Activated naive CD4-positive, alpha-beta T cell treated with anti-CD3 and anti-CD28 coated beads for 36 hours (primary cell): ENCODE data around the gene ADAM8. TPM values are rescaled to one million over a fixed set of nuclear protein-coding genes. Genes with fewer than 3 reads are reported as not detected.
"Not testable (repeated sequence)": the region's sequence is repeated elsewhere in the genome, so short reads cannot be mapped to it uniquely, and the experiment has no call there.

ENCODE experiments used
- CTCF ChIA-PET: fragments of 350-600 bp; sonication (Branson Sonifier 250); formaldehyde crosslinking; loops from one replicate; lab custom pipeline; 2021; ENCODE audit warnings: antibody characterized with exemption; lab: Charles Lee
- DNase-seq: peaks from one replicate; pipeline ENCODE4 v3.0.0-alpha.2; 2020
- H3K27ac Mint-ChIP-seq: one replicate; pipeline ENCODE4 v1.8.0; 2021; ENCODE audit warnings: mild to moderate bottlenecking, mixed read lengths
- H3K27me3 Mint-ChIP-seq: one replicate; pipeline ENCODE4 v1.8.0; 2021; ENCODE audit warnings: low read depth, mixed read lengths
- H3K36me3 Mint-ChIP-seq: one replicate; pipeline ENCODE4 v1.8.0; 2021; ENCODE audit warnings: low read depth, mixed read lengths
- H3K4me1 Mint-ChIP-seq: one replicate; pipeline ENCODE4 v1.8.0; 2021; ENCODE audit warnings: low read depth, mixed read lengths
- H3K4me3 Mint-ChIP-seq: one replicate; pipeline ENCODE4 v1.8.0; 2021; ENCODE audit warnings: mild to moderate bottlenecking, moderate library complexity, mixed read lengths
- H3K9me3 Mint-ChIP-seq: one replicate; pipeline ENCODE4 v1.8.0; 2021; ENCODE audit warnings: mixed read lengths
- intact Hi-C: fragments of 100-400 bp; cut with micrococcal nuclease; formaldehyde crosslinking; loops from one replicate; pipeline ENCODE4 v1.15.1; 2023
- total RNA-seq, 2 experiments: library from RNA; stranded (reverse); gene quantifications; one replicate each; pipeline ENCODE4 v1.2.3, GENCODE V29; 2021

ADAM8 gene
- total RNA-seq, 2 experiments from 2014 or later = 112 to 120 TPM

DNA sequence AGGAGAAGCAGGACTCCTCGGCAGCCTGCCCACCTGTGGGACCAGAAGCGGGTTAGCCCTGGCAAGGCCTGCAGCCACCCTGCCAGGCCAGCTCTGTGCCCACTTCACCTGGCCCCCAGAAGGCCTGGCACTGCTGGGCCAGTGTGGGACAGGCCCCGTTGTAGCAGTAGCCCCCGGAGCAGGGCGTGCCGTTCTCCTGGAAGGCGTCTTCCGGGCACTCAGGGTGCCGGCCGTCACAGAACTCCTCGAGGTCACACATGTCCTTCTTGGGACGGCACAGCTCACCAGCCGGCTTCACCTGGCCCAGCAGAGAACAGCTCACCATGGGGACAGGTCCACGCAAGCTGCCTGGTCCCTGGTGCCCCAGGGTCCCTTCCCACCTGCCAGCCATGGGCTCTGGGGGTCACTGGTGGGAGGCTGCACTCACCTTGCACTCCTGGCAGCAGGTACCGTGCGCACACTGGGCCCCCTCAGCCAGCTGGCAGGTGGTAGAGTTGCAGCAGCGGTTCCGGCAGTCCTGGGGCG, 5.8 kb downstream of the ADAM8 start:
- H3K9me3 Mint-ChIP-seq = no peaks in the 10 kb centered on the region
- H3K4me1 Mint-ChIP-seq = peaks cover 7% of the 10 kb centered on the region
- H3K36me3 Mint-ChIP-seq = peaks cover 11% of the 10 kb centered on the region
- CTCF ChIA-PET = no interaction called here
- DNase-seq = no peak
- no peak overlapping the region for H3K4me3 Mint-ChIP-seq
- H3K27me3 Mint-ChIP-seq = no peaks in the 10 kb centered on the region
- H3K27ac Mint-ChIP-seq = no peak overlapping the region
- intact Hi-C loops = no loop called here

GRCh38 chr10:133270204-133270603, 6.5 kb downstream of the ADAM8 start:
- intact Hi-C loops = no loop called here
- Mint-ChIP-seq H3K9me3 (no peaks in the 10 kb centered on the region), H3K36me3 (peaks cover 9% of the 10 kb centered on the region), H3K4me3 (no peak overlapping the region), H3K27me3 (no peaks in the 10 kb centered on the region), H3K4me1 (peaks cover 13% of the 10 kb centered on the region), H3K27ac (no peak overlapping the region)
- no peak for DNase-seq
- CTCF ChIA-PET = no interaction called here

GRCh38 chr10:133269367-133269766, 7.3 kb downstream of the ADAM8 start:
- peaks cover 15% of the 10 kb centered on the region for H3K4me1 Mint-ChIP-seq
- intact Hi-C loops = no loop called here
- DNase-seq = no peak
- H3K4me3 Mint-ChIP-seq = no peak overlapping the region
- peaks cover 8% of the 10 kb centered on the region for H3K36me3 Mint-ChIP-seq
- CTCF ChIA-PET = no interaction called here
- H3K9me3 Mint-ChIP-seq = no peaks in the 10 kb centered on the region
- no peak overlapping the region for H3K27ac Mint-ChIP-seq
- H3K27me3 Mint-ChIP-seq = no peaks in the 10 kb centered on the region

- Mint-ChIP-seq H3K27ac (no peak overlapping the region), H3K27me3 (no peaks in the 10 kb centered on the region), H3K36me3 (peaks cover 8% of the 10 kb centered on the region), H3K9me3 (no peaks in the 10 kb centered on the region), H3K4me1 (peaks cover 22% of the 10 kb centered on the region), H3K4me3 (no peak overlapping the region)
- intact Hi-C loops = no loop called here
- no peak for DNase-seq
- CTCF ChIA-PET = no interaction called here
Measured at GRCh38 chr10:133268532-133268931, 8.1 kb downstream of the ADAM8 start.

- no peak for DNase-seq
- intact Hi-C loops = no loop called here
- Mint-ChIP-seq H3K27ac (no peak overlapping the region), H3K36me3 (peaks cover 10% of the 10 kb centered on the region), H3K27me3 (no peaks in the 10 kb centered on the region), H3K4me1 (peaks cover 27% of the 10 kb centered on the region), H3K4me3 (no peak overlapping the region), H3K9me3 (no peaks in the 10 kb centered on the region)
- CTCF ChIA-PET = interaction anchor here (1.4 kb wide), 1 partner anchor 124 kb away, joined by 5 read pairs; no protein-coding TSS in a partner anchor
Measured at GRCh38 chr10:133267829-133268228, 8.8 kb downstream of the ADAM8 start.

DNA sequence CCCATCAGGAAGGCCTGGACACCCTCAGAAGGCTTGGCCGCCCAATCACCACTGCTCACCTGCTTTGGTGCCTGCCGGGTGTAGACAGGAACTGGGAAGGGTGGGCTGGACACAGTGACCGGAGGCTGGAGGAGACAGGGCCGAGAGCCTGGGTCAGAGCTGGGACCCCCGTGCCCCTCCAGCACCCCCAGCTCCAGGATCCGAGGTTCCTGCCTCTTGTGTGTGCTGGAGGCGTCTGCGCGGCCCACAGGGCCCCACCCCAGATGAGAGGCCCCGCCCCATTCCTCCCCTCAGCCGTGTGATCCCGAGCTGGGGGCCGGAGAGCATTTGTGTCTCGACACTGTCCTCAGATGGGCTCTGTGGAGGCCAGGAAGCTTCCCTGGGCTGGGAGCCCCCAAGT, 9.4 kb downstream of the ADAM8 start:
- Mint-ChIP-seq H3K27ac (no peak overlapping the region), H3K27me3 (no peaks in the 10 kb centered on the region), H3K4me1 (peaks cover 31% of the 10 kb centered on the region), H3K9me3 (no peaks in the 10 kb centered on the region), H3K36me3 (peaks cover 8% of the 10 kb centered on the region), H3K4me3 (no peak overlapping the region)
- CTCF ChIA-PET = interaction anchor here (1.4 kb wide), 1 partner anchor 124 kb away, joined by 5 read pairs; no protein-coding TSS in a partner anchor
- intact Hi-C loops = no loop called here
- DNase-seq = no peak

DNA sequence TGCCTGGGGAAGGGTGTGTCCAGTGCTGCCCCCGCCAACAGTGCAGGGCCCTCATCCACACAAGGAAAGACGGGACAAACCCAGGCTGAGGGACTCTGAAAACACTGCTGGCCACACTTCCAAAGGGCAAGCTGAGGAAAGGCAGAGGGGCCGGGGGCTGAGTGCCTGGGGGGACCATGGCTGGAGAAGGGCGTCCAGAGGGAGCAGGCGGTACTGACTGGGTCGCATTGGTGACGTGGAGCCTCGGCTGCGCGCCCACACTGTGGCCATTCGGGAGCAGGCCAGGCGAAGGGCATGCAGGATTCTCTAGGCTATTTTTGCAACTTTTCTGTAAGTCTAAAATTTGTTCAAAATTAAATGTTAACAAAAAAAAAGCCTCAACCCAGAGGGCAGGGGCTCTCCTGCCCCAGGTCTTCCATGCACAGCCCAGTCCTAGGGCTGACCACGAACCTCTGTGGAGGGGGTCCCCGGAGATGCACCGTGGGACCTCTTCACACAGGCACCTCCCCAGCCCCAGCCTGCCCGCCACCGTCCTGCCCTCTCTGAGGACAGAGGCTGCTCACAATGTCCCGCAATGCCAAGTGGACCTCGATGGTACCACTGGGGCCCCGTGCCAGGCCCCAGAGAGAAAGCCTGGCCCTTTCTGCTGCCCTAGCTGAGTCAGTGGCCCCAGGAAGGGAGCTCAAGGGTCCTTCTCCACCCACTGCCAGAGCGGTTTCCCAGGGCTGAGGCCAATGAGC, 10.4 kb downstream of the ADAM8 start:
- Mint-ChIP-seq H3K27ac (no peak overlapping the region), H3K36me3 (peaks cover 3% of the 10 kb centered on the region), H3K4me1 (peaks cover 34% of the 10 kb centered on the region), H3K27me3 (no peaks in the 10 kb centered on the region), H3K9me3 (no peaks in the 10 kb centered on the region), H3K4me3 (no peak overlapping the region)
- CTCF ChIA-PET = interaction anchor here (1.4 to 1.7 kb wide), 2 partner anchors 10 to 123 kb away, joined by 4 to 5 read pairs; partner anchors contain the start of gene ADAM8
- no peak for DNase-seq
- intact Hi-C loops = no loop called here

DNA sequence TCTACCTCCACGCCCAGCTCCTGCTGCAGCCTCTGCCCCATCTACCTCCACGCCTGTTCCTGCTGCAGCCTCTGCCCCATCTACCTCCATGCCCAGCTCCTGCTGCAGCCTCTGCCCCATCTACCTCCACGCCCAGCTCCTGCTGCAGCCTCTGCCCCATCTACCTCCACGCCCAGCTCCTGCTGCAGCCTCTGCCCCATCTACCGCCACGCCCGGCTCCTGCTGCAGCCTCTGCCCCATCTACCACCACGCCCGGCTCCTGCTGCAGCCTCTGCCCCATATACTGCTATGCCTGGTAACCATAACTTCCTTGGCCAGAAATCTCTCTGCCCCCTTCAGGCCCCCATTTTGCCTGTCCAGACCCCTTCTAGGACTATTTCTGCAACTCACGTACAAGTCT, 11.6 kb downstream of the ADAM8 start:
- CTCF ChIA-PET = interaction anchor here (0.6 to 1.7 kb wide), 3 partner anchors 11 to 65 kb away, joined by 3 to 4 read pairs (median 4); partner anchors contain the start of gene ADAM8
- H3K4me3 Mint-ChIP-seq, intact Hi-C loops: not testable (repeated sequence)

DNA sequence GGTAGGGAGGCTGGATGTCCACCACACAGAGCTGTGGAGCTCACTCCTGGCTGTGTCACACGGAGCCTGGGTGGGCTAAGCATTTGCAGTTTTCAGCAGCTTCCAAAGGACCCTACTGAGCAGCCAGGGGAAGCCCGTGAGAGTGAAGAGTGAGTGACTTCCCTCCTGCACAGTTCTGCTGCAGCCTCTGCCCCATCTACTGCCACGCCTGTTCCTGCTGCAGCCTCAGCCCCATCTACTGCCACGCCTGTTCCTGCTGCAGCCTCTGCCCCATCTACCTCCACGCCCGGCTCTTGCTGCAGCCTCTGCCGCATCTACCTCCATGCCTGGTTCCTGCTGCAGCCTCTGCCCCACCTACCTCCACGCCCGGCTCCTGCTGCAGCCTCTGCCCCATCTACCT, 12.2 kb downstream of the ADAM8 start:
- CTCF ChIA-PET = interaction anchor here (0.6 to 1.7 kb wide), 5 partner anchors 11 to 65 kb away, joined by 3 to 6 read pairs (median 4); partner anchors contain the start of gene ADAM8
- intact Hi-C loops = no loop called here
- peaks cover 3% of the 10 kb centered on the region for H3K36me3 Mint-ChIP-seq
- H3K4me1 Mint-ChIP-seq = peaks cover 51% of the 10 kb centered on the region
- H3K9me3 Mint-ChIP-seq = no peaks in the 10 kb centered on the region
- H3K4me3 Mint-ChIP-seq = no peak overlapping the region
- no peak overlapping the region for H3K27ac Mint-ChIP-seq
- DNase-seq = peak; percentile 49
- H3K27me3 Mint-ChIP-seq = no peaks in the 10 kb centered on the region

More for the DNA sequence above, 11.6 kb downstream of the ADAM8 start:
- DNase-seq, H3K27ac Mint-ChIP-seq, H3K36me3 Mint-ChIP-seq, H3K9me3 Mint-ChIP-seq, H3K27me3 Mint-ChIP-seq: not testable (repeated sequence)
- peaks cover 46% of the 10 kb centered on the region for H3K4me1 Mint-ChIP-seq

GRCh38 chr10:133263674-133264073, 13.0 kb downstream of the ADAM8 start:
- no peaks in the 10 kb centered on the region for H3K27me3 Mint-ChIP-seq
- intact Hi-C loops = no loop called here
- no peak overlapping the region for H3K27ac Mint-ChIP-seq
- H3K36me3 Mint-ChIP-seq = peaks cover 3% of the 10 kb centered on the region
- no peak overlapping the region for H3K4me3 Mint-ChIP-seq
- peaks cover 59% of the 10 kb centered on the region for H3K4me1 Mint-ChIP-seq
- H3K9me3 Mint-ChIP-seq = no peaks in the 10 kb centered on the region
- CTCF ChIA-PET = interaction anchor here (0.6 to 1.2 kb wide), 3 partner anchors 11 to 66 kb away, joined by 4 to 6 read pairs (median 5); no protein-coding TSS in a partner anchor
- no peak for DNase-seq

- CTCF ChIA-PET = interaction anchor here (0.6 to 1.3 kb wide), 3 partner anchors 9 to 119 kb away, joined by 3 to 6 read pairs (median 4); no protein-coding TSS in a partner anchor
- intact Hi-C loops = loop anchor here (1.0 kb wide), 1 partner anchor 96 kb away; the partner anchor contains the start of gene FUOM
- Mint-ChIP-seq H3K27me3 (no peaks in the 10 kb centered on the region), H3K4me1 (peaks cover 66% of the 10 kb centered on the region), H3K4me3 (no peak overlapping the region), H3K36me3 (peaks cover 3% of the 10 kb centered on the region), H3K9me3 (no peaks in the 10 kb centered on the region), H3K27ac (no peak overlapping the region)
- DNase-seq = no peak
Measured at GRCh38 chr10:133262696-133263095, 14.0 kb downstream of the ADAM8 start.

DNA sequence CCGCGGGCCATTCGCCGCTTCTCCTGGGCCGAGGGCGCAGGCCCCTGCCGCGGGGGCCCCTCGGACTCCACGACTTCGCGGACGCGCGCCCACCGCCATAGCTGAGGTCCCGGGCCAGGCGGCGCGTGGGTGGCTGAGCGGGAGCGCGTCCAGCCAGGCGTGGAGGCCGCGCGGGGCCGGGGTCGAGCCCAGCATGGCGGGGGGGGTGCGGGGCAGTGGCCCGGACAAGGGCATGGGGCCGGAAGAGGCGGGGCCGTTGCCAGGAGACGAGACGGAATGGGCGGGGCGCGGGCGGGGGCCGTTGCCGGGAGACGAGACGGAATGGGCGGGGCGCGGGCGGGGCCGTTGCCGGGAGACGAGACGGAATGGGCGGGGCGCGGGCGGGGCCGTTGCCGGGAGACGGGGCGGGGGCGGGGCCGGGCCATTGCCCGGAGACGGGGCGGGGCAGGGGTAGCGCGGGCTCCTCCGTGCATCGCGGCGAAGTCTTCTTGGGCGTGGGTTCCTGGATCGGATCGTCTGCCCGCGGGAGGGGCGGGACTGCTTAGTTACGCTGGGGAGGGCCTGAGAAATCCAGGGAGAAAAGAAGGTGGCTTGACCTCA, 14.8 kb downstream of the ADAM8 start:
- H3K4me1 Mint-ChIP-seq = peaks cover 75% of the 10 kb centered on the region

More for the DNA sequence above, 14.8 kb downstream of the ADAM8 start:
- H3K27me3 Mint-ChIP-seq = no peaks in the 10 kb centered on the region
- DNase-seq = peak; percentile 87
- intact Hi-C loops = loop anchor here (1.0 kb wide), 1 partner anchor 96 kb away; the partner anchor contains the start of gene FUOM
- H3K27ac Mint-ChIP-seq = no peak overlapping the region
- H3K36me3 Mint-ChIP-seq = peaks cover 3% of the 10 kb centered on the region
- H3K4me3 Mint-ChIP-seq = peak overlapping the region; percentile 82
- CTCF ChIA-PET = interaction anchor here (1.1 to 1.6 kb wide), 3 partner anchors 14 to 118 kb away, joined by 3 to 7 read pairs (median 4); no protein-coding TSS in a partner anchor
- H3K9me3 Mint-ChIP-seq = no peaks in the 10 kb centered on the region
